ENCODE data around the gene PCDHA4. TPM values are rescaled to one million over a fixed set of nuclear protein-coding genes. Genes with fewer than 3 reads are reported as not detected.
"Not testable (repeated sequence)": the region's sequence is repeated elsewhere in the genome, so short reads cannot be mapped to it uniquely, and the experiment has no call there.

The PCDHA4 gene
- total RNA-seq, 2 donors from 2014 or later: 0.47 to 0.58 TPM

GRCh38 chr5:140849831-140850634 lies 43.2 kb downstream of the PCDHA4 start:
- H3K4me3 ChIP-seq; intact Hi-C loops (cut with DNase I); H3K9ac ChIP-seq (ENCODE audit: low read depth in 2 of 2, low read length in 2 of 2); H3K27me3 ChIP-seq; H3K4me1 ChIP-seq; H3K36me3 ChIP-seq; H3K9me3 ChIP-seq; H3K27ac ChIP-seq; DNase-seq: not testable (repeated sequence)

GRCh38 chr5:140855772-140856674 lies 49.2 kb downstream of the PCDHA4 start, which contains the start of gene PCDHA10:
Gene PCDHA10, plus strand, starts transcription at chr5:140855897. Its CDS starts 152 bp downstream, at chr5:140856049.
- Histone ChIP-seq H3K9me3 (peaks cover 3% of the 10 kb centered on the region), H3K4me1 (no peaks in the 10 kb centered on the region), H3K9ac (ENCODE audit: low read depth in 2 of 2, low read length in 2 of 2) (no peak within 1 kb of the TSS), H3K27ac (no peak within 1 kb of the TSS), H3K36me3 (no peaks in the 10 kb centered on the region), H3K27me3 (no peaks in the 10 kb centered on the region), H3K4me3 (no peak within 1 kb of the TSS)
- intact Hi-C loops (cut with DNase I): no loop called here
- TF ChIP-seq CTCF (IDR thresholded peaks at IDR 0.05): no peak
- DNase-seq: no peak

GRCh38 chr5:140857177-140857986 lies 50.5 kb downstream of the PCDHA4 start:
- Histone ChIP-seq H3K36me3 (no peaks in the 10 kb centered on the region), H3K4me1 (no peaks in the 10 kb centered on the region), H3K9ac (ENCODE audit: low read depth in 2 of 2, low read length in 2 of 2) (no peak overlapping the region), H3K9me3 (peaks cover 3% of the 10 kb centered on the region), H3K4me3 (no peak overlapping the region), H3K27me3 (no peaks in the 10 kb centered on the region), H3K27ac (no peak overlapping the region)
- intact Hi-C loops (cut with DNase I): no loop called here
- no peak for TF ChIP-seq CTCF (IDR thresholded peaks at IDR 0.05)
- DNase-seq: no peak

- Histone ChIP-seq H3K27me3 (no peaks in the 10 kb centered on the region), H3K9me3 (peaks cover 3% of the 10 kb centered on the region), H3K4me1 (no peaks in the 10 kb centered on the region), H3K9ac (ENCODE audit: low read depth in 2 of 2, low read length in 2 of 2) (no peak overlapping the region), H3K4me3 (no peak overlapping the region), H3K36me3 (no peaks in the 10 kb centered on the region), H3K27ac (no peak overlapping the region)
- DNase-seq: no peak
- intact Hi-C loops (cut with DNase I): no loop called here
- no peak for TF ChIP-seq CTCF (IDR thresholded peaks at IDR 0.05)
Measured at GRCh38 chr5:140857987-140858240, 51.0 kb downstream of the PCDHA4 start.

- Histone ChIP-seq H3K9ac (ENCODE audit: low read depth in 2 of 2, low read length in 2 of 2) (no peak overlapping the region), H3K9me3 (no peaks in the 10 kb centered on the region), H3K4me1 (no peaks in the 10 kb centered on the region), H3K4me3 (no peak overlapping the region), H3K27me3 (no peaks in the 10 kb centered on the region), H3K27ac (no peak overlapping the region), H3K36me3 (no peaks in the 10 kb centered on the region)
- TF ChIP-seq CTCF (IDR thresholded peaks at IDR 0.05): no peak
- no peak for DNase-seq
- intact Hi-C loops (cut with DNase I): no loop called here
Measured at GRCh38 chr5:140862441-140863295, 55.8 kb downstream of the PCDHA4 start.

Other genes starting within 250 kb of the PCDHA4 start
- gene SRA1, start 249.6 kb upstream of the PCDHA4 start, total RNA-seq: 10 to 100 TPM; 24.5 to 34.1 TPM
- gene APBB3, start 242.5 kb upstream of the PCDHA4 start, total RNA-seq: 10 to 100 TPM; 11.0 to 17.0 TPM
- 100 to 1,000 TPM in 1 of 2 donors, 10 to 100 TPM in 1; 78.1 to 129 TPM for gene SLC35A4, start 242.2 kb upstream of the PCDHA4 start, total RNA-seq
- 10 to 100 TPM; 28.2 to 48.3 TPM for gene CD14, start 173.9 kb upstream of the PCDHA4 start, total RNA-seq
- gene TMCO6, start 167.6 kb upstream of the PCDHA4 start, total RNA-seq: 10 to 100 TPM in 1 of 2 donors, 1 to 10 TPM in 1; 8.7 to 18.9 TPM
- gene NDUFA2, start 159.4 kb upstream of the PCDHA4 start, total RNA-seq: 100 to 1,000 TPM in 1 of 2 donors, 10 to 100 TPM in 1; 85.4 to 101 TPM
- gene IK, start 159.2 kb upstream of the PCDHA4 start, total RNA-seq: 10 to 100 TPM; 70.4 to 71.6 TPM
- gene WDR55, start 142.2 kb upstream of the PCDHA4 start, total RNA-seq: 10 to 100 TPM; 28.7 to 47.8 TPM
- under 1 TPM; 0.16 to 0.89 TPM for gene DND1, start 133.5 kb upstream of the PCDHA4 start, total RNA-seq
- 10 to 100 TPM; 41.0 to 66.1 TPM for gene HARS1, start 115.7 kb upstream of the PCDHA4 start, total RNA-seq
- 10 to 100 TPM; 37.8 to 38.7 TPM for gene HARS2, start 115.6 kb upstream of the PCDHA4 start, total RNA-seq
- gene ZMAT2, start 106.6 kb upstream of the PCDHA4 start, total RNA-seq: 10 to 100 TPM; 43.8 to 49.4 TPM
- under 1 TPM in 1 of 2 donors, not detected in 1; 0.13 TPM for gene PCDHA1, start 20.9 kb upstream of the PCDHA4 start, total RNA-seq
- not detected for gene PCDHA2, start 12.2 kb upstream of the PCDHA4 start, total RNA-seq
- gene PCDHA3, start 6.0 kb upstream of the PCDHA4 start, total RNA-seq: under 1 TPM in 1 of 2 donors, not detected in 1; 0.11 TPM
- under 1 TPM; 0.05 to 0.13 TPM for gene PCDHA5, start 14.5 kb downstream of the PCDHA4 start, total RNA-seq
- gene PCDHA6, start 20.9 kb downstream of the PCDHA4 start, total RNA-seq: under 1 TPM; 0.11 to 0.12 TPM
- gene PCDHA7, start 27.2 kb downstream of the PCDHA4 start, total RNA-seq: under 1 TPM; 0.10 to 0.11 TPM
- under 1 TPM in 1 of 2 donors, not detected in 1; 0.10 TPM for gene PCDHA8, start 34.1 kb downstream of the PCDHA4 start, total RNA-seq
- under 1 TPM in 1 of 2 donors, not detected in 1; 0.19 TPM for gene PCDHA9, start 41.3 kb downstream of the PCDHA4 start, total RNA-seq
- under 1 TPM; 0.07 to 0.37 TPM for gene PCDHA10, start 48.8 kb downstream of the PCDHA4 start, total RNA-seq
- not detected for gene PCDHA11, start 61.9 kb downstream of the PCDHA4 start, total RNA-seq
- gene PCDHA12, start 68.2 kb downstream of the PCDHA4 start, total RNA-seq: not detected
- gene PCDHA13, start 75.1 kb downstream of the PCDHA4 start, total RNA-seq: under 1 TPM; 0.05 TPM
- under 1 TPM; 0.10 to 0.11 TPM for gene PCDHAC1, start 119.2 kb downstream of the PCDHA4 start, total RNA-seq
- under 1 TPM; 0.05 to 0.32 TPM for gene PCDHAC2, start 159.4 kb downstream of the PCDHA4 start, total RNA-seq
- gene PCDHB1, start 244.3 kb downstream of the PCDHA4 start, total RNA-seq: not detected